DOHH2 (cell line): Measurements from ENCODE around the gene BNC2.

Experiments
- H3F3A ChIP-seq: fragments of 200-600 bp; sonication (generic), shearing (Covaris generic); 2 replicates; pipeline ENCODE4 v1.6.0; 2016; ENCODE audit warnings: antibody characterized with exemption, mild to moderate bottlenecking; ENCODE audit not compliant: control insufficient read depth, insufficient read depth
- H3K27ac ChIP-seq: fragments of 200-600 bp; sonication (generic); 2 replicates; pipeline ENCODE4 v1.5.1; 2014; ENCODE audit warnings: low read depth, mild to moderate bottlenecking, low read length, moderate library complexity
- H3K27me3 ChIP-seq: fragments of 200-600 bp; sonication (generic); 2 replicates; pipeline ENCODE4 v1.6.1; 2014; ENCODE audit warnings: mild to moderate bottlenecking, low read length, mixed read lengths; ENCODE audit not compliant: control insufficient read depth
- H3K36me3 ChIP-seq: fragments of 200-600 bp; sonication (generic); 2 replicates; pipeline ENCODE4 v1.6.1; 2014; ENCODE audit warnings: mild to moderate bottlenecking, low read length, moderate library complexity, mixed read lengths; ENCODE audit not compliant: control insufficient read depth
- H3K4me1 ChIP-seq: fragments of 200-600 bp; sonication (generic); 2 replicates; pipeline ENCODE4 v1.6.1; 2014; ENCODE audit warnings: mild to moderate bottlenecking, low read length, mixed read lengths; ENCODE audit not compliant: control insufficient read depth
- H3K4me2 ChIP-seq: fragments of 200-600 bp; sonication (generic); 2 replicates; pipeline ENCODE4 v1.6.0; 2014; ENCODE audit warnings: mild to moderate bottlenecking, low read length, moderate library complexity
- H3K4me3 ChIP-seq: fragments of 200-600 bp; sonication (generic); 2 replicates; pipeline ENCODE4 v1.5.1; 2014; ENCODE audit warnings: mild to moderate bottlenecking, low read length, mixed read lengths
- H3K79me2 ChIP-seq: fragments of 200-600 bp; sonication (generic); 2 replicates; pipeline ENCODE4 v1.6.1; 2014; ENCODE audit warnings: mild to moderate bottlenecking, low read length, mixed read lengths; ENCODE audit not compliant: control insufficient read depth
- H3K9me2 ChIP-seq: fragments of 200-600 bp; sonication (generic); replicated peaks from 2 replicates; pipeline ENCODE4 v1.6.1; 2014; ENCODE audit warnings: mild to moderate bottlenecking, low read length, mixed read lengths; ENCODE audit not compliant: control insufficient read depth
- H3K9me3 ChIP-seq: fragments of 200-600 bp; sonication (generic); 2 replicates; pipeline ENCODE4 v1.6.1; 2014; ENCODE audit warnings: antibody characterized with exemption, low read length, mixed read lengths; ENCODE audit not compliant: control insufficient read depth, insufficient read depth
- H4K20me1 ChIP-seq: fragments of 200-600 bp; sonication (generic); 2 replicates; pipeline ENCODE4 v1.6.0; 2014; ENCODE audit warnings: low read depth, mild to moderate bottlenecking, antibody characterized with exemption, low read length, moderate library complexity; ENCODE audit not compliant: control insufficient read depth, insufficient read depth
- EZH2phosphoT487 ChIP-seq: fragments of 200-600 bp; sonication (generic); IDR thresholded peaks from 2 replicates; pipeline ENCODE4 v1.6.1; 2017; ENCODE audit warnings: borderline replicate concordance, mild to moderate bottlenecking, antibody characterized with exemption, low read length, moderate library complexity, mixed read lengths
- TF ChIP-seq, protein P1 (sequence below): fragments of 200-600 bp; sonication (generic); IDR thresholded peaks from one replicate; pipeline ENCODE4 v1.5.1; 2014; ENCODE audit warnings: antibody characterized with exemption, mild to moderate bottlenecking, low read depth, low read length; ENCODE audit not compliant: poor library complexity, severe bottlenecking

Gene BNC2

GRCh38 chr9:16803648-16804047, 66.8 kb downstream of the BNC2 start:
- H3K4me1 ChIP-seq, result no peaks in the 10 kb centered on the region
- no peaks in the 10 kb centered on the region for H3K9me3 ChIP-seq
- no peaks in the 10 kb centered on the region for H3K27me3 ChIP-seq
- H3K27ac ChIP-seq, result no peak overlapping the region
- H3K79me2 ChIP-seq, result no peaks in the 10 kb centered on the region
- no peak overlapping the region for H3K4me2 ChIP-seq
- H3K36me3 ChIP-seq, result no peaks in the 10 kb centered on the region
- TF ChIP-seq, protein P1, sequence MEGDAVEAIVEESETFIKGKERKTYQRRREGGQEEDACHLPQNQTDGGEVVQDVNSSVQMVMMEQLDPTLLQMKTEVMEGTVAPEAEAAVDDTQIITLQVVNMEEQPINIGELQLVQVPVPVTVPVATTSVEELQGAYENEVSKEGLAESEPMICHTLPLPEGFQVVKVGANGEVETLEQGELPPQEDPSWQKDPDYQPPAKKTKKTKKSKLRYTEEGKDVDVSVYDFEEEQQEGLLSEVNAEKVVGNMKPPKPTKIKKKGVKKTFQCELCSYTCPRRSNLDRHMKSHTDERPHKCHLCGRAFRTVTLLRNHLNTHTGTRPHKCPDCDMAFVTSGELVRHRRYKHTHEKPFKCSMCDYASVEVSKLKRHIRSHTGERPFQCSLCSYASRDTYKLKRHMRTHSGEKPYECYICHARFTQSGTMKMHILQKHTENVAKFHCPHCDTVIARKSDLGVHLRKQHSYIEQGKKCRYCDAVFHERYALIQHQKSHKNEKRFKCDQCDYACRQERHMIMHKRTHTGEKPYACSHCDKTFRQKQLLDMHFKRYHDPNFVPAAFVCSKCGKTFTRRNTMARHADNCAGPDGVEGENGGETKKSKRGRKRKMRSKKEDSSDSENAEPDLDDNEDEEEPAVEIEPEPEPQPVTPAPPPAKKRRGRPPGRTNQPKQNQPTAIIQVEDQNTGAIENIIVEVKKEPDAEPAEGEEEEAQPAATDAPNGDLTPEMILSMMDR, result no peak
- no peak for TF ChIP-seq EZH2phosphoT487
- no peaks in the 10 kb centered on the region for H4K20me1 ChIP-seq
- H3K4me3 ChIP-seq, result no peak overlapping the region
- no peaks in the 10 kb centered on the region for H3K9me2 ChIP-seq
- H3F3A ChIP-seq, result no peaks in the 10 kb centered on the region

DNA sequence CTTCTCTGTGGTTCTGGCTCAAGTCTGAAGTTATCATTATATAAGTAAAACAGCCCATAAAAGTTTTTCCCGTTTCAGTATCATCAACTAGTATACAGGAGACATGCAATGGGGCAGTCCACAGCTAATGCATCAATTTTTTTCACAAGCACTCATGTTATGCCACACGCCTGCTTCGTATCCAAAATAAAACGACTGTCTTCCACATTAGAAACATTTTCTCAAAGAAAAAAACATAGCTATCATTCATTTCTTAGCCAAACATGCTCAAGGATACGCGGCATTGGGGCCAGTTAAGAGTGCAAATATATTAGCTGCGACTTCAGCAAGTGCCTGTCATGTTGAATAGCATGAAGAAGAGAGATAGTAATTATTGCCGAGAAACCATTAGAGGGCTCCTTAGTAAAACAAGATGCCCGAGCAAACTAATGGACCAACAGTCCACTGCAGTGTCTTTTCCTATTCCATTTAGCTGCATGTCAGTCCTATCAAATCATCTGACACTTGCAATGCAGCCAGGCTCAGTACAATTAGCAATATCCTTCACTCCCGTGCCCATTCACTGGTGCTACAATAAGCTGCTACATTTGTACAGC, 68.5 kb downstream of the BNC2 start:
- H3K4me1 ChIP-seq, result no peaks in the 10 kb centered on the region
- no peak overlapping the region for H3K4me3 ChIP-seq
- H3K9me2 ChIP-seq, result no peaks in the 10 kb centered on the region
- no peak overlapping the region for H3K27ac ChIP-seq
- H3K79me2 ChIP-seq, result no peaks in the 10 kb centered on the region
- no peak overlapping the region for H3K4me2 ChIP-seq
- no peaks in the 10 kb centered on the region for H3F3A ChIP-seq
- no peak for TF ChIP-seq EZH2phosphoT487
- TF ChIP-seq, protein P1, result no peak
- no peaks in the 10 kb centered on the region for H3K36me3 ChIP-seq
- H3K27me3 ChIP-seq, result no peaks in the 10 kb centered on the region
- no peaks in the 10 kb centered on the region for H3K9me3 ChIP-seq
- no peaks in the 10 kb centered on the region for H4K20me1 ChIP-seq

- Histone ChIP-seq H3K4me2 (no peak overlapping the region), H3K36me3 (no peaks in the 10 kb centered on the region), H4K20me1 (no peaks in the 10 kb centered on the region), H3K4me3 (no peak overlapping the region), H3K9me2 (no peaks in the 10 kb centered on the region), H3K9me3 (no peaks in the 10 kb centered on the region), H3K79me2 (no peaks in the 10 kb centered on the region), H3K27ac (no peak overlapping the region), H3K27me3 (no peaks in the 10 kb centered on the region), H3F3A (no peaks in the 10 kb centered on the region), H3K4me1 (no peaks in the 10 kb centered on the region)
- TF ChIP-seq EZH2phosphoT487, result no peak
- TF ChIP-seq, protein P1, result no peak
Observed at GRCh38 chr9:16796304-16796825, 74.1 kb downstream of the BNC2 start.
